ENCODE measurements around the gene INTS11.

INTS11 gene

GRCh38 chr1:1357871-1358432 is 33.5 kb upstream of the INTS11 start:
- DNase-seq, result no peak

- no peak for DNase-seq
Measured at GRCh38 chr1:1356796-1357401, 32.4 kb upstream of the INTS11 start.

GRCh38 chr1:1356166-1356795 is 31.8 kb upstream of the INTS11 start:
- no peak for DNase-seq

DNA sequence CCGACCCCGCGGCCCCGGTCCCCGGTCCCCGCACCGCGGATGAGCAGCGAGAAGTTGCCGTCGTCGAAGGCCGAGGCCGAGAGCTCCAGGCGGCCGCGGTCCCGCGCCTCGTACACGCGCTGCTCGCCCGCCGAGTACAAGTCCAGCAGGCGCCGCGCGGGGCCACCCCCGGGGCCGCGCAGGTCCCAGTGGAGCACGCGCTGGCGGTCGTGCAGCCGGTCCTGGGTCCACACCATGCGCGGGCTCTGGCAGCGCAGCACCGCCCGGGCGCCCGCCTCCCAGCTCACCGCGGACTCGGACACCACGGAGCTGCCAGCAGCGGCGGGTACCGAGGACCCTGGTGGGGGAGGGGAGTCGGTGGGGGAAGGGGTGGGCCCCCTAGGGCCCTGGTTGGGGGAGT is 31.0 kb upstream of the INTS11 start:
- DNase-seq, result no peak

DNA sequence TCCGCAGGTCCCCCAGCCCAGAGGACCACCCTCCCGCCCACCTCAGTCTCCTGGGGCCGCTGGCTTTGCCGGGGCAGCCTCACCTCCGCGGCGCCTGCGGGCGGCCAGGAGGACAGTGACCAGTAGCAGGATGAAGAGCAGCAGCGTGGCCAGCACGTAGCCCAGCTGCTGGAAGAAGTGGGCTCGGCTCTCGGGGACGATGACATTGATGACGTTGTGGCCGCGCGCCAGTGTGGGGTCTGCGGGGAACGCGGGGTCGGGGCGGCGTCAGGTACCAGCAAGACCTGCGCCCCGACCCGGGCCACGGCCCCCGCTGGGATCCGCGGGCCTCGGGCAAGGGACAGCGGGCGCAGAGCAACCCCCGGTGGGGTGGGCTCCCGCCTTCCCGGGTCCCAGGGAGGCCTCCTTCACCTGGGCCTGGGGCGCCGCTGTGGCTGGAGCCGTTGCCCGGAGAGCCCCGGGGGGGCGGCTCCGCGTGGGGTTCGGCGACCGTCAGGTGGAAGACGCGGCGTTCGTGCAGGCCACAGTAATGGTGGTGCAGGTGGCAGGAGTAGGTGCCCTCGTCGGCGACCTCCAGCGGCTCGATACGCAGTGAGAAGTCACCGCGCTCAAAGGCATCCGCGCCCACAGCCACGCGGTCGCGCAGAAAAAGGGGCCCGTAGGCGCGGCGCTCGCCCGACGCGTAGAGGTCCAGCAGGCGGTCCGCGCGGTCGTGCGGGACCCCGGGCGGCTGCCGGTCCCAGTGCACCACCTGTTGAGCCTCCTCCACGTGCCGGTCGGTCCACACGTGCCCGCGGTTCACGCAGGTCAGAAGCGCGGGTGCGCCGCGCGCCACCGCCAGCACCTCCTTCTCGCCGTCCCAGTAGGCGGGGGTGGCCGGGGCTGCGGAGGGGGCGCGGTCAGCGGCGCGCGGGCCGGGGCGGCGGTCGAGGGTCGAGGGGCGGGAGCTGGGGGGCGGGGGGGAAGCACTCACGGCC is 30.1 kb upstream of the INTS11 start:
- DNase-seq, result no peak

- DNase-seq, result no peak
Measured at GRCh38 chr1:1353389-1354151, 29.1 kb upstream of the INTS11 start.

- DNase-seq, result no peak
Measured at GRCh38 chr1:1352786-1353388, 28.4 kb upstream of the INTS11 start.

GRCh38 chr1:1351511-1352427 is 27.3 kb upstream of the INTS11 start:
- DNase-seq, result no peak

DNA sequence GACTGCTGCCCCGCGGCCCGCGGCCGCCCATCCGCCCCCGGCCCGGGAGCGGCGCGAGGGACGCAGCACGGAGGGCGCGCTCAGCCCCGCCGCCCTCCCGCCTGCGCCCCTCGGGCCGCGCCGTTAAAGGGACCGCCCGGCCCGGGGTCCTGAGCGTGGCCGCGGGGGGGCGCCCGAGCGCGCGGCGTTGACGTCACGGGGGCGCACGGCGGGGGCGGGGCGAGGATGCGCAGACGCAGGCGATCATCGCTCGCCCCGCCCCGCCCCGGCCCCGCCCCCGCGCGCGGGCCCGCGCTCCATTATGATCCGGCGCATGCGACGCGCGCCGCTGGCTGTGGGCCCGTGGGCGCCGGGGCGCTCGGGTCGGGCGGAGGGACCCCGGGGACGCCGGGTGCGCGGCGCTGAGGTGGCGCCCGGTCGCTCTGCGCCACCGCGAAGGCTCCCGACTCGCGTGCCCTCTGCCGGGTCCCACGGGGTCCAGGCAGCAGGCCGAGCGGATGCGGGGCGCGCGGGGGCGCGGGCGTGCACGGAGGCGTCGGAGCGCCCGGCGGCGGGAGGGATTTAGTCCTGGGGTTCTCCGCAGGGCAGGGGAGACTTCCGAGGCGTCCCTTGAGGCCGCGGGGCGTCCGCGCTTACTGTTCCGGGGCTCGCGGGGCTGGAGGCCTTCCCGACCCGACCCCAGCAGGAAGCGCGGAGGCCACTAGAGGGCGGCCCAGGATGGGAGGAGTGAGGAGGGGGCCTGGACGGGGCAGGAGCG is 25.0 kb upstream of the INTS11 start, which contains the start of gene DVL1:
Gene DVL1 (minus strand): TSS at position 163 of the 757 bp plus-strand sequence. CDS start 353 bp downstream, outside the sequence.
- peak; percentile 56 for DNase-seq

GRCh38 chr1:1348420-1349255 is 24.2 kb upstream of the INTS11 start:
- DNase-seq, result no peak

DNA sequence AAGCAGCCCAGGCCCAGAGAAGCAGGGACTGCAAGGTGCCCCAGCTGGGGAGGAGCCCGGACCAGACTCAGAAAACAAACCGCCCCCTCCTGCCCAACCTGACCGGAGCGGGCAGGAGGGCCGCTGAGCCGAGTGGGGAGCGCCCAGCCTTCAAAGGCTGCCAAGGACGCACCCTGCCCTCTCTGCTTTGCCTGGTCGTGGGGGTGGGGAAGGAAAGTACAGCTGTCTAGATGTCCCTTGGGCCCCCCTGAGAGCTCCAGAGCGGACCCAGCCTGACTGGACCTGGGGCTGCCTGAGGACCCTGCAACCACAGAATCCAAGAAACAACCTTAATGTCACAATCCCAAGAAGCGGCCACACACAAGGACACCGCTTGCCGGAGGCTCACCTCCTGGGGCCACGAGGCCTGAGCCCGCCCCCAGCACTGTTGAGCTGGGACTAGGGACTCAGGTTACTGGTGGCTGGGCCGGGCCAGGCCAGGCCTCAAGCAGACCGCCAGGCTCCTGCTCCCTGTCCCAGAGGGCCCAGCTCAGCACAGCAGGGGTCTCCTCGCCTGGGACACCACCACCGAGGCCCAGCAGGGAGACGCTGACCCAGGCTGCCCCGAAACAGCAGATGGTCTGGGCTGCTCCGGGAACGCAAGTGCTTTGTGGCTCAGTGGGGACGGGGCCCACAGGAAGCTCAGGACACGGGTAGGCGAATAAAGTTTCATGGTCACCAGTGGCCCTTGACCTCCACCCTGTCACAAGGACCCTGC is 23.4 kb upstream of the INTS11 start:
- DNase-seq, result no peak

- no peak for DNase-seq
Measured at GRCh38 chr1:1347026-1347595, 22.7 kb upstream of the INTS11 start.

- no peak for DNase-seq
Measured at GRCh38 chr1:1346501-1346890, 22.0 kb upstream of the INTS11 start.

- no peak for DNase-seq
Measured at GRCh38 chr1:1345860-1346500, 21.5 kb upstream of the INTS11 start.

GRCh38 chr1:1345384-1345783 is 20.9 kb upstream of the INTS11 start:
- no peak for DNase-seq

DNA sequence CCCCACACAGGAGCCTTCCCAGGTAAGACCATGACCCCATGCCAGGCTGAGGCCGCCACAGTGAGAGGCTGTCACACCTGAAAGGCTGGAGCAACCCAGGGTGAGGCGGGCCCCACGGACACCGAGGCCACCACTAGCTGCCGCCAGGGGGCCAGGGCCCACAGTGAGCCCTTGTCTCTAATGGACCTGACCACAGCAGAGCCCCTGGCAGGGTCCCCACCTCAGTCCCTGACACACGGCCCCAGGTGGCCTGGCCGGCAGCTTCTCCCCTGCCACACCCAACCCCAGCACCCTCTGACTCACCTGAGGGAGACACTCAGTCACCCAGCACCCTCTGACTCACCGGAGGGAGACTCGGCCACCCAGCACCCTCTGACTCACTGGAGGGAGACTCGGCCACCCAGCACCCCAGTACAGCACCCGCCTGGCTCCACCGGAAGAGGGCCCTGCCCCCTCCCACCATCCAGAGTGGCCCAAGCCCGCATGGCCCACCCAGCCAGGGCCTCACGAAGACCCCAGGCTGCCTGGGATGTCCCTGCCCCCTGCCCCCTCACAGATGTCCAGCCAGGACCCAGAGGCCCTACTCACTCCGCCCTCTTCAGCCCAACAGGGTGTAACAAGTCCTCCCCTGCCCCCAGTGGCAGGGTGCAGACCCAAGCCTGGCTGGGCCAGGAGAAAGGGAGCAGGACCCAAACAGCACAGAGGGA is 20.3 kb upstream of the INTS11 start:
- peak; percentile 79 for DNase-seq

All from stimulated activated CD4-positive, alpha-beta T cell treated with anti-CD3 and anti-CD28 coated beads, Interleukin-1b, Interleukin-23, amount 100 ng/mL, for 48 hours (primary cell).